GM12865 (cell line): Measurements from ENCODE around the gene RAB40C.
A peak's percentile ranks its signal among the peaks of the same experiment; 100 is the strongest.

ENCODE experiments used
- DNase-seq: peaks from one replicate; pipeline ENCODE4 v3.0.0; 2010; ENCODE audit warnings: low read depth
- H3K4me3 ChIP-seq: 2 replicates; pipeline ENCODE4 v1.5.1; 2011; ENCODE audit warnings: mild to moderate bottlenecking, low read depth, low read length, control low read depth
- CTCF ChIP-seq: IDR thresholded peaks from 2 replicates; pipeline ENCODE4 v1.5.1; 2011; ENCODE audit warnings: low read length, control low read depth, low read depth, inconsistent platforms; ENCODE audit not compliant: insufficient read depth; ENCODE audit errors: missing control alignments

RAB40C gene

GRCh38 chr16:640614-641013 lies 50.7 kb downstream of the RAB40C start:
- H3K4me3 ChIP-seq: peak overlapping the region; percentile 93
- no peak for TF ChIP-seq CTCF
- no peak for DNase-seq

GRCh38 chr16:641326-642188 lies 51.7 kb downstream of the RAB40C start, which contains the start of gene MCRIP2:
MCRIP2 (plus strand) TSS chr16:641828; CDS start chr16:641992, 164 bp downstream.
- TF ChIP-seq CTCF: no peak
- DNase-seq: peak; percentile 90
- peak within 1 kb of the TSS; percentile 93 for H3K4me3 ChIP-seq

DNA sequence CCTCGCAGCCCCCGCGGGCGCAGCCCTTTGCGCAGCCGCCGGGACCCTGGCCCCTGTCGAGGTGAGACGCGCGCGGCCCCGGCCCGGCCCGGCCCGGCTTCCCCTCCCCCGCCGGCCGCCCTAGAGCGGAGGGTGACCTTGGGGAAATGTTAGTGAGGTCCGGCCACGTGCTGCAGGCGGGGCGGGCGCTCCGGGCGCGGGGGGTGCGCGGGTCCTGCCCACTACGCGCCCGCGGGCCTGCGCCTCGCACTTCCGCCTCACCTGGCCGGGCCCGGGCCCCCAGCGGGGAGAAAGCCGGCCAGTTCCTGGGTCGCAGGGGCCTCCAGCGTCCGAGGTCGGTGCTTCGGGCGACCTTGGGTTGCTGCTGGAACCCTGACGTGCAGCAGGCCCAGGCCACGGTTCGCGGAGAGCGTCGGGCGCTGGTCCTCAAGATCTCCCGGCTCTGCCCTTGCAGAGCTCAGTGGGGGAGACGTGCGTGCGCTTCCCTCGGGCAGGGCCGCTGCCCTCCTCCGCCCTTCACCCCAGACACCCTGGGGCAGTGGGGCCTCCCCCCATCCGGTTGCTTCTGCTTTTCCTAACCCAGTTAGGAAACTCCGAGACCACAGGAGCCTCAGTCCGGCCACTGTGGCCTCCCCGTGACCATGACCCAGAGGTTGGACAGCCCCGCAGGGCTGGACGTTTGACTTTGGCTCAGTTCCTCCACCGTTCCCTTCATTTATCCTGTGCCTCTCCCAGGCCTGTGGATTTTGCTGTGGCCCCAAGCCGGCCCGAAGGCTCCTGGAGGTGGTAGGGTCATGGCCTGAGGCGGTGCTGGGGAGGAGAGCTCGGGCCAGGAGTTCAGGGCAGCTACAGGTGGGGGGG lies 52.6 kb downstream of the RAB40C start:
- H3K4me3 ChIP-seq: peak overlapping the region; percentile 93
- DNase-seq: peak; percentile 81
- TF ChIP-seq CTCF: no peak

DNA sequence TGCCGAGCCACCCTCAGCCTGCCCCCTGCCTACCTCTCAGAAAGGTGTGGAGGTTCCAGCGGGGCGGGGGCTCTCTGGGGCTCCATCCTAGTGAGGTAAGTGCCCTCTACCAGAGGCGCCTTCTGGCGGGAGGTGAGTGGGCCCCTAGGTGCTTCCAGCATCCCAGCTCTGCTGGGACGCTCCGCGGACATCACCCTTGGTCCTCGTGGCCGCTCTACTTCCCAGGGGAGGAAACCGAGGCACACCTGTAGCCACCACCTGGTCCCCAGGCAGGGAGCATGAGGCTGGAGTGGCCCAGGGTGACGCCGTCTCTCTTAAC lies 53.1 kb downstream of the RAB40C start:
- DNase-seq: no peak
- peak overlapping the region; percentile 93 for H3K4me3 ChIP-seq
- TF ChIP-seq CTCF: no peak

DNA sequence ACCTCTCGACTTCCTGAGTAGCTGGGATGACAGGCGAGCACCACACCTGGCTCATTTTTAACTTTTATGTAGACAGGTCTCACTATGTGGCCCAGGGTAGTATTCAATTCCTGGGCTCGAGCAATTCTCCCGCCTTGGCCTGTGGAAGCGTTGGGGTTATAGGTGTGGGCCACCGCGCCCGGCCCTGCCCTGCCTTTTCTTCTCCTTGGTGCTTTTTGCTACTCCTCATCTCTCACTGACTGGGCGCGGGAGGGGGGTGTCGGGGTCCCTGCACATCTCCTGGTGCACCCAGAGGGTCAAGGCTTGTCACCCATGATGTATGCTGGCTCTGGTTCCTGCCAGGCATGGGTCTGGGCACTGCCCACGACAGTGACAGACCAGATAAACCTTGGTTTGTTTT lies 54.7 kb downstream of the RAB40C start:
- no peak for TF ChIP-seq CTCF
- H3K4me3 ChIP-seq: no peak overlapping the region
- DNase-seq: no peak

DNA sequence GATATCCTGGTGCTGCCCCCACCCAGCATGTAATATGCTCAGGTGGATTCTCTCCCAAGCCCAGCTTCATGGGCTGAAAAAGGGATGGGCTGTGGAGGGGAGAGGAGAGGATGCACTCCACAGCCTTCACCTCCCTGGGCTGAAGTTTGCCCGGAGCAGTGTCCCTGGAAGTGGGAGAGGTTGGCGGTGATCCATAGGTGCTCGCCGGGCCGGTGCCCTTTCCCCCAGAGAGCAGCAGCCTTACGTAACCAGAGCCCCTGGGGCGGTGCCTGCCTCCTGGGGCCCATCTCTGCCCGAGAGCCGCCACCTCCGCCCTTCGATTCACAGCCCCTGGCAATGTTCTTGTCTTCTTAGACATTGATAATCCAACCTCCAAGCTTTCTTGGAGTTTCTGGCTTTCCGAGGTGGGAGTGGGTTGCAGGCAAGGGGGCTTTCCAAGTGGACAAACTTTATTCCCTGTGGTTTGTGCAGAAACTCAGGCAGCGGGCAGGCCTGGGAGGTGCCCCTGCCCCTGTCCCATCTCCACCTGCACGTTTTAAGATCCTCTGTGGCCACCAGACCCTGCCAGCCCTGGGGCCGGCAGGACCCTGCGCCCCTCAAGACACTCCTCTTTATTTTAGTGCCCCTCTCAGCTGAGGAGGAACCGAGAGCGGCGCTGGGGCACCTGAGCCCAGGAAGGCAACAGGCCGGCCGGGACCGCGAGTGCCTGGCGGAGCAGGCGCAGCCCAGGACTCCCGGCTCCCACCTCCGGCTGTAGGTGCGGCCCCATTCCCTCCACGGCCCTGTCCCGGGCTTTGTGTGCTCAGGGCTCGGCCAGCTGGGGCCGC lies 56.2 kb downstream of the RAB40C start:
- DNase-seq: no peak
- TF ChIP-seq CTCF: no peak
- H3K4me3 ChIP-seq: no peak overlapping the region
